HG02642 (cell line): ENCODE measurements around the gene NIP7.

ENCODE experiments used
- ATAC-seq: cut with Tn5 transposase; IDR thresholded peaks from one replicate; pipeline ENCODE4 v1.9.1; 2021; ENCODE audit warnings: mild to moderate bottlenecking; ENCODE audit not compliant: unreplicated experiment, poor library complexity

The NIP7 gene

DNA sequence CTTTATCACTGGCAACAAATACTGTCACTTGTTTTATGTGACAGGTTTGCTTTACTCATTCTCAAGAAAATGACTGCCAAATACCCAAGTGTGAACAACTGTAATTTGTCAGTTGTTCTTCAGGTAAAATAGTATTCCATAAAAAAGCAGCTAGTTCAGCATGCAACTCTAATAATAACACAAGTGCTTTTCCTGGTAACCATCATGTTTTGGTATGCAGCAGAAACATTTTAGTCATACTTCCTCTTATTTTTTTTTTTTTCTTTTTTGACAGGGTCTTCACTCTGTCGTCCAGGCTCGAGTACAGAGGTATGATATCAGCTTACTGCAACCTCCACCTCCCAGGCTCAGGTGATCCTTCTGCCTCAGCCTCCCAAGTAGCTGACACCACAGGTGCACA, 41.7 kb downstream of the NIP7 start:
- no peak for ATAC-seq

DNA sequence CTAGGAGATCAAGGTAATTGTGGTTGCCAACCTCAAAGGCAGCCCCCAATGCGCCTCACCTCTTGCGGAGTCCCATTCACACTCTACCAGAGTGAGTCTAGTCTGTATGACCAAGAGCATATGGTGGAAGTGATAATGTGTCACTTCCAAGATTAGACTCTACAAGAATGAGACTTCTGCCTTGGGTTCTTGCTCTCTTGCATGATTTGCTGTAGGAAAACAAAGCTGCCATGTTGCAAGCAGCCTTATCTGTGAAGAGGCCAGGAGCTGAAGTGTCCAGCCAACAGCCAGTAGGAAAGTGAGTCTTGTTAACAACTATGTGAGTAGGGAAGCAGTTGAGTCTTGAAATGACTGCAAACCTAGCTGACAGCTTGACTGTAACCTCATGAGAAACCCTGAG, 42.8 kb downstream of the NIP7 start:
- no peak for ATAC-seq

GRCh38 chr16:69384974-69385373, 45.4 kb downstream of the NIP7 start:
- ATAC-seq, result no peak

GRCh38 chr16:69386596-69386995, 47.0 kb downstream of the NIP7 start:
- no peak for ATAC-seq
